IMR-90 (cell line): ENCODE measurements around the gene TBL3. TPM values are rescaled to one million over a fixed set of nuclear protein-coding genes. Genes with fewer than 3 reads are reported as not detected.
A peak's percentile ranks its signal among the peaks of the same experiment; 100 is the strongest.

Experiments used
- ATAC-seq: fragments of 200-7000 bp; cut with Tn5 transposase; 2 replicates; pipeline ENCODE4 v1.9.1; 2020; ENCODE audit warnings: low read depth, mild to moderate bottlenecking, moderate library complexity
- BruUV-seq: library from RNA; stranded (reverse); fragments of 400-500 nt; replicated peaks from 2 replicates; lab custom pipeline; 2021; lab: Mats Ljungman, UMichigan
- CTCF ChIA-PET: fragments of 300-600 bp; formaldehyde crosslinking; extraction: SDS; loops from one replicate; lab custom pipeline; 2021; ENCODE audit warnings: antibody characterized with exemption; lab: Yijun Ruan, JAX
- POLR2A ChIA-PET: fragments of 300-600 bp; sonication (Branson Sonifier 250); formaldehyde crosslinking; loops from one replicate; lab custom pipeline; 2022; ENCODE audit warnings: antibody characterized with exemption; ENCODE audit not compliant: unreplicated experiment; lab: Charles Lee
- DNase-seq: peaks from one replicate; pipeline ENCODE4 v3.0.0; 2013
- H2AFZ ChIP-seq: replicated peaks from 2 replicates; pipeline ENCODE3; 2013; ENCODE audit warnings: low read length, mild to moderate bottlenecking; ENCODE audit not compliant: poor library complexity
- H2AK5ac ChIP-seq: 2 replicates; pipeline ENCODE4 v1.6.1; 2013; ENCODE audit warnings: low read depth, low read length, inconsistent platforms
- H2AK9ac ChIP-seq: replicated peaks from 2 replicates; pipeline ENCODE3; 2013; ENCODE audit warnings: mild to moderate bottlenecking, low read depth, low read length, moderate library complexity; ENCODE audit not compliant: poor library complexity
- H2BK120ac ChIP-seq: 2 replicates; pipeline ENCODE4 v1.6.1; 2013; ENCODE audit warnings: low read depth, low read length, inconsistent platforms
- H2BK15ac ChIP-seq: 3 replicates; pipeline ENCODE4 v1.6.1; 2013; ENCODE audit warnings: low read depth, low read length, inconsistent platforms
- H2BK20ac ChIP-seq: 2 replicates; pipeline ENCODE4 v1.6.1; 2013; ENCODE audit warnings: low read depth, mild to moderate bottlenecking, inconsistent platforms, low read length, moderate library complexity
- H2BK5ac ChIP-seq: 2 replicates; pipeline ENCODE4 v1.6.1; 2013; ENCODE audit warnings: mild to moderate bottlenecking, low read depth, low read length, inconsistent platforms; ENCODE audit not compliant: poor library complexity, severe bottlenecking
- H3K14ac ChIP-seq: replicated peaks from 2 replicates; pipeline ENCODE4 v1.6.1; 2013; ENCODE audit warnings: low read depth, low read length, inconsistent platforms
- H3K18ac ChIP-seq: 2 replicates; pipeline ENCODE4 v1.6.1; 2013; ENCODE audit warnings: low read depth, low read length, control low read depth
- H3K23ac ChIP-seq: 2 replicates; pipeline ENCODE4 v1.6.1; 2013; ENCODE audit warnings: low read depth, low read length, inconsistent platforms
- H3K27ac ChIP-seq: 2 replicates; pipeline ENCODE4 v1.5.1; 2013; ENCODE audit warnings: mild to moderate bottlenecking, control low read depth, low read length; ENCODE audit not compliant: insufficient read depth
- H3K27me3 ChIP-seq: 2 replicates; pipeline ENCODE4 v1.6.1; 2013; ENCODE audit warnings: low read length; ENCODE audit not compliant: control insufficient read depth, insufficient read depth
- H3K36me3 ChIP-seq: 2 replicates; pipeline ENCODE4 v1.6.1; 2013; ENCODE audit warnings: low read length, mixed read lengths; ENCODE audit not compliant: control insufficient read depth, insufficient read depth
- H3K4ac ChIP-seq: 2 replicates; pipeline ENCODE4 v1.6.1; 2013; ENCODE audit warnings: low read depth, low read length, inconsistent platforms
- H3K4me1 ChIP-seq: 2 replicates; pipeline ENCODE4 v1.6.1; 2013; ENCODE audit warnings: low read length, mixed read lengths; ENCODE audit not compliant: control insufficient read depth, insufficient read depth
- H3K4me2 ChIP-seq: 2 replicates; pipeline ENCODE4 v1.6.1; 2013; ENCODE audit warnings: low read depth, mild to moderate bottlenecking, control low read depth, low read length, moderate library complexity
- H3K4me3 ChIP-seq: 2 replicates; pipeline ENCODE4 v1.5.1; 2013; ENCODE audit warnings: low read depth, mild to moderate bottlenecking, control low read depth, low read length, moderate library complexity; ENCODE audit not compliant: insufficient read depth
- H3K56ac ChIP-seq: 2 replicates; pipeline ENCODE4 v1.6.1; 2013; ENCODE audit warnings: low read length, inconsistent platforms; ENCODE audit not compliant: insufficient read depth; ENCODE audit errors: extremely low read depth
- H3K79me1 ChIP-seq, 2 experiments: 2 replicates each; pipeline ENCODE4 v1.6.1; 2013; ENCODE audit warnings: low read length in 2 of 2, inconsistent platforms in 1 of 2, low read depth in 1 of 2
- H3K9ac ChIP-seq: 2 replicates; pipeline ENCODE4 v1.6.1; 2013; ENCODE audit warnings: low read depth, low read length, control low read depth
- H3K9me1 ChIP-seq: 2 replicates; pipeline ENCODE4 v1.6.1; 2013; ENCODE audit warnings: low read length, inconsistent platforms; ENCODE audit not compliant: insufficient read depth
- H3K9me3 ChIP-seq: 2 replicates; pipeline ENCODE4 v1.6.1; 2013; ENCODE audit warnings: low read length; ENCODE audit not compliant: control insufficient read depth, insufficient read depth
- H4K20me1 ChIP-seq: 2 replicates; pipeline ENCODE4 v1.6.1; 2013; ENCODE audit warnings: low read length, inconsistent platforms; ENCODE audit not compliant: insufficient read depth
- H4K5ac ChIP-seq: 2 replicates; pipeline ENCODE4 v1.6.1; 2013; ENCODE audit warnings: mild to moderate bottlenecking, low read depth, low read length, control low read depth
- H4K8ac ChIP-seq, 2 experiments: 2 replicates each; pipeline ENCODE4 v1.6.1; 2013; ENCODE audit warnings: low read depth in 2 of 2, low read length in 2 of 2, control low read depth in 1 of 2, inconsistent platforms in 1 of 2
- H4K91ac ChIP-seq: 2 replicates; pipeline ENCODE4 v1.6.1; 2013; ENCODE audit warnings: low read depth, low read length, inconsistent platforms; ENCODE audit not compliant: insufficient read depth
- BHLHE40 ChIP-seq: fragments of 150-350 bp; IDR thresholded peaks from 2 replicates; pipeline ENCODE4 v1.6.1; 2016; ENCODE audit warnings: mild to moderate bottlenecking, low read depth, low read length
- CEBPB ChIP-seq: IDR thresholded peaks from 2 replicates; pipeline ENCODE4 v1.6.1; 2012; ENCODE audit warnings: low read depth, low read length, improper control_type of control experiment
- CHD1 ChIP-seq: IDR thresholded peaks from 2 replicates; pipeline ENCODE4 v1.6.1; 2012; ENCODE audit warnings: low read depth, low read length, improper control_type of control experiment
- CTCF ChIP-seq: conservative IDR thresholded peaks from 2 replicates; pipeline ENCODE4 v1.5.1; 2012; ENCODE audit warnings: mild to moderate bottlenecking, low read depth, low read length, improper control_type of control experiment
- ELK1 ChIP-seq: fragments of 150-350 bp; IDR thresholded peaks from 2 replicates; pipeline ENCODE4 v1.6.1; 2016; ENCODE audit warnings: low read depth, mild to moderate bottlenecking, low read length, moderate library complexity, borderline replicate concordance
- FOS ChIP-seq: fragments of 150-350 bp; IDR thresholded peaks from 2 replicates; pipeline ENCODE4 v1.6.1; 2016; ENCODE audit warnings: low read depth, low read length
- MAFK ChIP-seq: IDR thresholded peaks from 2 replicates; pipeline ENCODE4 v1.6.1; 2012; ENCODE audit warnings: low read depth, low read length, improper control_type of control experiment
- MAZ ChIP-seq: IDR thresholded peaks from 2 replicates; pipeline ENCODE4 v1.6.1; 2012; ENCODE audit warnings: low read depth, mild to moderate bottlenecking, low read length, improper control_type of control experiment, moderate library complexity, borderline replicate concordance
- NFE2L2 ChIP-seq: fragments of 150-350 bp; IDR thresholded peaks from 2 replicates; pipeline ENCODE4 v1.6.1; 2016; ENCODE audit warnings: low read depth, mild to moderate bottlenecking, low read length
- RAD21 ChIP-seq: IDR thresholded peaks from 2 replicates; pipeline ENCODE4 v1.6.1; 2012; ENCODE audit warnings: low read length, improper control_type of control experiment
- RCOR1 ChIP-seq: IDR thresholded peaks from 2 replicates; pipeline ENCODE4 v1.6.1; 2012; ENCODE audit warnings: mild to moderate bottlenecking, low read length, improper control_type of control experiment; ENCODE audit not compliant: insufficient replicate concordance
- RFX5 ChIP-seq: IDR thresholded peaks from 2 replicates; pipeline ENCODE4 v1.8.0; 2012; ENCODE audit warnings: low read depth, mild to moderate bottlenecking, low read length, moderate library complexity
- SMC3 ChIP-seq: fragments of 150-350 bp; IDR thresholded peaks from 2 replicates; pipeline ENCODE4 v1.6.1; 2016; ENCODE audit warnings: low read depth, mild to moderate bottlenecking, antibody characterized with exemption, low read length, moderate library complexity
- WGBS, 2 experiments: methylation state at CpG; one replicate each; pipeline versions ENCODE4 v1.1.5 to v1.1.7; 2013; ENCODE audit warnings: missing lambda C conversion rate in 2 of 2; ENCODE audit not compliant: insufficient read length in 1 of 2; ENCODE audit errors: extremely low coverage in 2 of 2; 5-methylcytosine and 5-hydroxymethylcytosine counted together
- dilution Hi-C: fragments of 300-500 bp; cut with HindIII; formaldehyde crosslinking; loops from one replicate; pipeline ENCODE4 v1.14.3; 2018; ENCODE audit warnings: low sequenced_read_pairs; ENCODE audit not compliant: unreplicated experiment
- in situ Hi-C: fragments of 300-500 bp; cut with MboI; formaldehyde crosslinking; loops from 3 replicates; pipeline ENCODE4 v1.14.3; 2019; ENCODE audit warnings: low sequenced_read_pairs, inconsistent platforms, mixed read lengths
- intact Hi-C: fragments of 100-400 bp; cut with micrococcal nuclease; formaldehyde crosslinking; loops from 2 replicates; pipeline ENCODE4 v1.10.0; 2022
- polyA plus RNA-seq, 3 experiments: library from polyadenylated mRNA; depleted of rRNA; stranded (reverse); fragments of >200 nt; gene quantifications; 2 replicates each; pipeline ENCODE4 v1.2.3, GENCODE V29; 2012; ENCODE audit warnings: low replicate concordance in 1 of 3
- total RNA-seq: library from RNA; depleted of rRNA; stranded (reverse); fragments of >200 nt; gene quantifications from 2 replicates; pipeline ENCODE4 v1.2.3, GENCODE V29; 2012

TBL3 gene
- total and polyA plus RNA-seq, 2 of the 4 experiments (the other 2 are of a cell fraction) = 38.5 to 60.8 TPM

GRCh38 chr16:1989209-1990100, 17.6 kb downstream of the TBL3 start, which contains the start of gene SYNGR3:
Gene SYNGR3 (plus strand): TSS chr16:1989970. CDS start chr16:1990103, 133 bp downstream.
- H3K4me3 ChIP-seq = peak within 1 kb of the TSS; percentile 52
- H2BK20ac ChIP-seq = no peak within 1 kb of the TSS
- no peaks in the 10 kb centered on the region for H4K20me1 ChIP-seq
- H3K9me1 ChIP-seq = peaks cover 20% of the 10 kb centered on the region
- H3K4me2 ChIP-seq = peak within 1 kb of the TSS; percentile 89
- peaks cover 2% of the 10 kb centered on the region; the same call in 1 of the 2 replicates for H3K9me3 ChIP-seq
- ATAC-seq (peak; percentile 18), DNase-seq (no peak)
- H3K18ac ChIP-seq = no peak within 1 kb of the TSS
- H3K36me3 ChIP-seq = peaks cover 13% of the 10 kb centered on the region
- BruUV-seq = no TSS peak
- H2BK120ac ChIP-seq = no peak within 1 kb of the TSS
- CTCF ChIA-PET = no interaction called here
- peak within 1 kb of the TSS; percentile 24; the same call in 1 of the 2 replicates for H3K4ac ChIP-seq
- no peak within 1 kb of the TSS for H3K27ac ChIP-seq
- dilution Hi-C loops = no loop called here
- peak within 1 kb of the TSS; percentile 68 for H2AK5ac ChIP-seq
- no peak within 1 kb of the TSS for H2BK15ac ChIP-seq
- H4K5ac ChIP-seq = 0 out of 2 replicates have a peak within 1 kb of the TSS, but pooled peaks have one; percentile 23
- in situ Hi-C loops = no loop called here
- H4K91ac ChIP-seq = no peak within 1 kb of the TSS
- H3K4me1 ChIP-seq = peaks cover 21% of the 10 kb centered on the region
- 0 out of 2 replicates have a peak within 1 kb of the TSS, but pooled peaks have one; percentile 66 for H3K23ac ChIP-seq
- no peak within 1 kb of the TSS for H4K8ac ChIP-seq
- 0% methylated on average over 9 of the region's 67 CpGs; no CpG with 5 or more reads in 1 of the 2 experiments for WGBS, 2 experiments
- intact Hi-C loops = no loop called here
- TF ChIP-seq CEBPB (no peak), BHLHE40 (no peak), SMC3 (no peak), ELK1 (no peak), RCOR1 (no peak), RFX5 (no peak), FOS (no peak), CHD1 (no peak), MAZ (no peak), RAD21 (no peak), CTCF (no peak), MAFK (no peak), NFE2L2 (no peak)
- peaks cover 17% of the 10 kb centered on the region for H3K27me3 ChIP-seq
- POLR2A ChIA-PET = no interaction called here
- peak within 1 kb of the TSS; percentile 76 for H2AK9ac ChIP-seq
- H2BK5ac ChIP-seq = no peak within 1 kb of the TSS
- H2AFZ ChIP-seq = peak within 1 kb of the TSS; percentile 84
- H3K79me1 ChIP-seq = peaks cover 21 to 29% of the 10 kb centered on the region in 2 experiments
- H3K14ac ChIP-seq = no peak within 1 kb of the TSS
- no peak within 1 kb of the TSS for H3K9ac ChIP-seq
- no peak within 1 kb of the TSS for H3K56ac ChIP-seq
